ENCODE results near the gene PDE11A. TPM values are rescaled to one million over a fixed set of nuclear protein-coding genes. Genes with fewer than 3 reads are reported as not detected.

Gene PDE11A
- polyA plus RNA-seq, 2 of the 4 experiments (the other 2 are of a cell fraction): 3.6 to 5.6 TPM

- 39% methylated on average over 3 of the region's 3 CpGs for WGBS (ENCODE audit: missing lambda C conversion rate)
- ChIA-PET CTCF (interaction anchor here (2.5 kb wide), 1 partner anchor 10 kb away, joined by 8 read pairs; no protein-coding TSS in a partner anchor), POLR2A (no interaction called here)
- Histone ChIP-seq H3K4me3 (no peak overlapping the region), H3K4me2 (no peak overlapping the region), H3K27ac (no peak overlapping the region), H3K9me3 (no peaks in the 10 kb centered on the region), H3K4me1 (no peaks in the 10 kb centered on the region)
- DNase-seq (ENCODE audit: low read depth in 1 of 2, low spot score in 1 of 2) (no peak), ATAC-seq (no peak), FAIRE-seq (no peak)
- TF ChIP-seq TP53 (CRISPR knock-in tag; IDR thresholded peaks at IDR 0.05): no peak
- no peak for TF ChIP-seq KDM1A (IDR thresholded peaks at IDR 0.05; ENCODE audit: low read depth)
- no peak for TF ChIP-seq RNF2 (IDR thresholded peaks at IDR 0.05; ENCODE audit: borderline replicate concordance, low read depth)
- TF ChIP-seq MAFK (IDR thresholded peaks at IDR 0.05; ENCODE audit: partially characterized antibody): no peak
- no peak for TF ChIP-seq MAZ (IDR thresholded peaks at IDR 0.05; ENCODE audit: borderline replicate concordance, low read depth, low read length)
These were observed 176.0 kb downstream of the PDE11A start for GRCh38 chr2:177896587-177896986.

GRCh38 chr2:177894546-177894945 lies 178.0 kb downstream of the PDE11A start:
- ChIA-PET POLR2A (no interaction called here), CTCF (no interaction called here)
- ATAC-seq: no peak
- H3K9me3 ChIP-seq: no peaks in the 10 kb centered on the region
- no peak overlapping the region for H3K4me2 ChIP-seq
- FAIRE-seq: no peak
- no peak for DNase-seq (ENCODE audit: low read depth in 1 of 2, low spot score in 1 of 2)
- WGBS (ENCODE audit: missing lambda C conversion rate): 33% methylated on average over 4 of the region's 4 CpGs
- no peak overlapping the region for H3K27ac ChIP-seq
- no peak overlapping the region for H3K4me3 ChIP-seq
- no peak for TF ChIP-seq ZNF302 (CRISPR knock-in tag; IDR thresholded peaks at IDR 0.05)
- TF ChIP-seq REST (IDR thresholded peaks at IDR 0.05): no peak
- TF ChIP-seq FOSB (CRISPR knock-in tag; IDR thresholded peaks at IDR 0.05): no peak
- no peak for TF ChIP-seq HES2 (IDR thresholded peaks at IDR 0.05)
- TF ChIP-seq CTCF (IDR thresholded peaks at IDR 0.05): no peak
- TF ChIP-seq HEYL (CRISPR knock-in tag; IDR thresholded peaks at IDR 0.05): no peak
- no peak for TF ChIP-seq POLR2A (IDR thresholded peaks at IDR 0.05; ENCODE audit: low read length)
- TF ChIP-seq CBX8 (IDR thresholded peaks at IDR 0.05): no peak
- H3K4me1 ChIP-seq: no peaks in the 10 kb centered on the region

- Histone ChIP-seq H3K4me3 (no peak overlapping the region), H3K4me2 (no peak overlapping the region), H3K4me1 (no peaks in the 10 kb centered on the region), H3K9me3 (no peaks in the 10 kb centered on the region), H3K27ac (no peak overlapping the region)
- FAIRE-seq (no peak), DNase-seq (ENCODE audit: low read depth in 1 of 2, low spot score in 1 of 2) (no peak), ATAC-seq (no peak)
- ChIA-PET CTCF (no interaction called here), POLR2A (no interaction called here)
- no peak for TF ChIP-seq RNF2 (IDR thresholded peaks at IDR 0.05; ENCODE audit: borderline replicate concordance, low read depth)
- no peak for TF ChIP-seq HMGXB4 (CRISPR knock-in tag; IDR thresholded peaks at IDR 0.05; ENCODE audit: borderline replicate concordance)
- TF ChIP-seq POLR2AphosphoS2 (conservative IDR thresholded peaks at IDR 0.05; ENCODE audit: low read length): no peak
- TF ChIP-seq HOXB13 (CRISPR knock-in tag; IDR thresholded peaks at IDR 0.05; ENCODE audit: low read depth): no peak
- TF ChIP-seq E2F6 (IDR thresholded peaks at IDR 0.05; ENCODE audit: borderline replicate concordance, low read depth): no peak
- TF ChIP-seq CHD2 (IDR thresholded peaks at IDR 0.05; ENCODE audit: low read length, partially characterized antibody): no peak
- no peak for TF ChIP-seq BHLHE40 (IDR thresholded peaks at IDR 0.05; ENCODE audit: low read depth, low read length)
- TF ChIP-seq ZSCAN20 (CRISPR knock-in tag; IDR thresholded peaks at IDR 0.05): no peak
- TF ChIP-seq CBX2 (IDR thresholded peaks at IDR 0.05; ENCODE audit: borderline replicate concordance, low read depth): no peak
- no peak for TF ChIP-seq MAZ (IDR thresholded peaks at IDR 0.05; ENCODE audit: borderline replicate concordance, low read depth, low read length)
- no peak for TF ChIP-seq REST (IDR thresholded peaks at IDR 0.05)
- TF ChIP-seq EHF (CRISPR knock-in tag; IDR thresholded peaks at IDR 0.05): no peak
- TF ChIP-seq NR3C1 (IDR thresholded peaks at IDR 0.05): no peak
These were observed 178.7 kb downstream of the PDE11A start for GRCh38 chr2:177893880-177894279.

Measured in A549 (cell line).